ENCODE results near the gene CERS6.

The CERS6 gene

GRCh38 chr2:168607992-168608391 is 151.9 kb downstream of the CERS6 start:
- DNase-seq: no peak

GRCh38 chr2:168608796-168609195 is 152.7 kb downstream of the CERS6 start:
- no peak for DNase-seq

- no peak for DNase-seq
Observed at GRCh38 chr2:168611091-168611490, 155.0 kb downstream of the CERS6 start.

GRCh38 chr2:168611896-168612650 is 156.0 kb downstream of the CERS6 start:
- DNase-seq: no peak

GRCh38 chr2:168612719-168613118 is 156.6 kb downstream of the CERS6 start:
- DNase-seq: no peak

GRCh38 chr2:168613551-168613950 is 157.5 kb downstream of the CERS6 start:
- no peak for DNase-seq

GRCh38 chr2:168614172-168615018 is 158.3 kb downstream of the CERS6 start:
- DNase-seq: no peak

- DNase-seq: no peak
Observed at GRCh38 chr2:168620554-168620953, 164.5 kb downstream of the CERS6 start.

- no peak for DNase-seq
Observed at GRCh38 chr2:168622559-168622958, 166.5 kb downstream of the CERS6 start.

- no peak for DNase-seq
Observed at GRCh38 chr2:168624028-168624427, 168.0 kb downstream of the CERS6 start.

- no peak for DNase-seq
Observed at GRCh38 chr2:168626096-168626495, 170.0 kb downstream of the CERS6 start.

- no peak for DNase-seq
Observed at GRCh38 chr2:168626647-168627046, 170.6 kb downstream of the CERS6 start.

- no peak for DNase-seq
Observed at GRCh38 chr2:168632709-168633121, 176.6 kb downstream of the CERS6 start.

- no peak for DNase-seq
Observed at GRCh38 chr2:168633200-168633599, 177.1 kb downstream of the CERS6 start.

GRCh38 chr2:168633895-168634294 is 177.8 kb downstream of the CERS6 start:
- no peak for DNase-seq

GRCh38 chr2:168635065-168635577 is 179.0 kb downstream of the CERS6 start:
- no peak for DNase-seq

GRCh38 chr2:168639018-168639417 is 182.9 kb downstream of the CERS6 start:
- DNase-seq: no peak

GRCh38 chr2:168639441-168639898 is 183.4 kb downstream of the CERS6 start:
- DNase-seq: no peak

- no peak for DNase-seq
Observed at GRCh38 chr2:168640039-168640438, 184.0 kb downstream of the CERS6 start.

GRCh38 chr2:168641636-168642035 is 185.6 kb downstream of the CERS6 start:
- no peak for DNase-seq

GRCh38 chr2:168642873-168643272 is 186.8 kb downstream of the CERS6 start:
- DNase-seq: no peak

GRCh38 chr2:168643979-168644378 is 187.9 kb downstream of the CERS6 start:
- DNase-seq: no peak

- no peak for DNase-seq
Observed at GRCh38 chr2:168645696-168646338, 189.7 kb downstream of the CERS6 start.
